PFSK-1 (cell line): ENCODE measurements around the gene UBE2O.

Experiments
- REST ChIP-seq, 2 experiments: IDR thresholded peaks; 2 replicates each; pipeline versions ENCODE4 v1.6.1 to v1.8.0; 2011 to 2012; ENCODE audit warnings: low read depth in 2 of 2, low read length in 2 of 2, control low read depth in 1 of 2, inconsistent platforms in 1 of 2, mild to moderate bottlenecking in 1 of 2, moderate library complexity in 1 of 2; ENCODE audit not compliant: insufficient read depth in 1 of 2
- TAF1 ChIP-seq: IDR thresholded peaks from 2 replicates; pipeline ENCODE4 v1.6.1; 2012; ENCODE audit warnings: low read length, control low read depth, borderline replicate concordance; ENCODE audit not compliant: insufficient read depth

- no peak for TF ChIP-seq TAF1
- no peak for TF ChIP-seq REST (IDR thresholded peaks at IDR 0.05; ENCODE audit: insufficient read depth in 1 of 2, low read depth in 2 of 2, low read length in 2 of 2)
Measured at GRCh38 chr17:76469991-76470739, 17.2 kb upstream of the UBE2O start.
